HepG2 (cell line): ENCODE data around the gene SLC27A1. TPM values are rescaled to one million over a fixed set of nuclear protein-coding genes. Genes with fewer than 3 reads are reported as not detected.

Experiments used
- ATAC-seq: fragments of 200-7000 bp; cut with Tn5 transposase; 3 replicates; pipeline ENCODE4 v1.9.1; 2020; ENCODE audit warnings: mild to moderate bottlenecking, moderate library complexity
- BruUV-seq: library from RNA; stranded (reverse); fragments of 400-500 nt; replicated peaks from 2 replicates; lab custom pipeline; 2021; lab: Mats Ljungman, UMichigan
- CTCF ChIA-PET: fragments of 300-600 bp; formaldehyde crosslinking; extraction: SDS; loops from one replicate; lab custom pipeline; 2021; ENCODE audit warnings: low total read pairs, inconsistent platforms, low intra/inter-chr PET ratio; lab: Yijun Ruan, JAX
- POLR2A ChIA-PET: fragments of 350-600 bp; sonication (Branson Sonifier 250); formaldehyde crosslinking; loops from one replicate; lab custom pipeline; 2020; ENCODE audit warnings: antibody characterized with exemption, inconsistent platforms; lab: Yijun Ruan, JAX
- DNase-seq: peaks from one replicate; pipeline ENCODE4 v3.0.0-alpha.2; 2015; ENCODE audit warnings: low spot score
- FAIRE-seq: peaks from 3 replicates; lab custom pipeline; 2011; peaks lifted over from hg19 to GRCh38; lab: Jason Lieb, UNC
- H2AFZ ChIP-seq: one replicate; pipeline ENCODE4 v1.6.1; 2011; ENCODE audit warnings: low read length, inconsistent platforms
- H3K27ac ChIP-seq: fragments of 300-600 bp; 3 replicates; pipeline ENCODE4 v1.8.0; 2011; ENCODE audit warnings: mixed run types, mild to moderate bottlenecking, mixed read lengths, low read length, inconsistent platforms; ENCODE audit not compliant: insufficient read depth; ENCODE audit errors: extremely low read length
- H3K27me3 ChIP-seq, 2 experiments: fragments of 200-600 bp in 1 of 2; 2 replicates in 1 of 2; 3 replicates in 1 of 2; pipeline versions ENCODE4 v1.6.0 to v1.8.0; 2011; ENCODE audit warnings: low read length in 2 of 2, mild to moderate bottlenecking in 2 of 2, moderate library complexity in 2 of 2, inconsistent platforms in 1 of 2; ENCODE audit not compliant: insufficient read depth in 2 of 2, control insufficient read depth in 1 of 2
- H3K36me3 ChIP-seq, 2 experiments: fragments of 200-600 bp in 1 of 2; replicated peaks in 1 of 2; 2 replicates in 1 of 2; 3 replicates in 1 of 2; pipeline versions ENCODE4 v1.5.1 to v1.8.0; 2011; ENCODE audit warnings: low read length in 2 of 2, inconsistent platforms in 1 of 2; ENCODE audit not compliant: insufficient read depth in 2 of 2, control insufficient read depth in 1 of 2
- H3K4me1 ChIP-seq: 2 replicates; pipeline ENCODE4 v1.5.1; 2012; ENCODE audit warnings: low read length, inconsistent platforms; ENCODE audit not compliant: insufficient read depth
- H3K4me2 ChIP-seq: 2 replicates; pipeline ENCODE4 v1.6.0; 2011; ENCODE audit warnings: low read depth, low read length, inconsistent platforms
- H3K4me3 ChIP-seq, 3 experiments: fragments of 200-600 bp in 1 of 3; sonication (generic), shearing (Covaris generic) in 1 of 3; replicated peaks in 1 of 3; 2 replicates each; pipeline ENCODE4 v1.5.1; 2011 to 2016; ENCODE audit warnings: low read length in 3 of 3, inconsistent platforms in 2 of 3, low read depth in 2 of 3, mild to moderate bottlenecking in 2 of 3, control low read depth in 1 of 3, mixed read lengths in 1 of 3; ENCODE audit not compliant: insufficient read depth in 1 of 3
- H3K79me2 ChIP-seq: one replicate; pipeline ENCODE4 v1.6.1; 2011; ENCODE audit warnings: low read length, inconsistent platforms; ENCODE audit not compliant: insufficient read depth
- H3K9ac ChIP-seq: 2 replicates; pipeline ENCODE4 v1.6.0; 2011; ENCODE audit warnings: mild to moderate bottlenecking, low read depth, low read length, inconsistent platforms; ENCODE audit not compliant: insufficient read depth
- H3K9me3 ChIP-seq: 2 replicates; pipeline ENCODE4 v1.5.1; 2012; ENCODE audit warnings: mild to moderate bottlenecking, low read length
- H4K20me1 ChIP-seq: 2 replicates; pipeline ENCODE4 v1.6.0; 2011; ENCODE audit warnings: inconsistent platforms, mild to moderate bottlenecking, low read length, moderate library complexity; ENCODE audit not compliant: insufficient read depth
- AGO2 ChIP-seq: fragments of 200-400 bp; formaldehyde crosslinking; optimal IDR thresholded peaks from 2 replicates; pipeline ENCODE3; 2017; ENCODE audit warnings: mild to moderate bottlenecking, low read depth, low read length, moderate library complexity
- CREB1 ChIP-seq, 2 experiments: fragments of 450-650 bp in 1 of 2; IDR thresholded peaks; 2 replicates each; pipeline ENCODE4 v1.6.1; 2016 to 2017; ENCODE audit warnings: control low read depth in 1 of 2, mild to moderate bottlenecking in 1 of 2, missing compliant biosample characterization in 1 of 2, missing genetic modification characterization in 1 of 2
- CREM ChIP-seq, 2 experiments: sonication (generic) in 1 of 2; formaldehyde crosslinking in 1 of 2; IDR thresholded peaks; 2 replicates each; pipeline versions ENCODE4 v1.4.0 to v1.6.1; 2016 to 2020; ENCODE audit warnings: antibody characterized with exemption in 1 of 2, mild to moderate bottlenecking in 1 of 2, missing genetic modification reagents in 1 of 2
- EZH2 ChIP-seq: conservative IDR thresholded peaks from 2 replicates; pipeline ENCODE4 v1.6.1; 2012; ENCODE audit warnings: mild to moderate bottlenecking, low read depth, low read length, moderate library complexity
- FOSL2 ChIP-seq: sonication (generic); formaldehyde crosslinking; IDR thresholded peaks from 2 replicates; pipeline ENCODE4 v1.4.0; 2020; ENCODE audit warnings: missing genetic modification reagents
- FOXA3 ChIP-seq: IDR thresholded peaks from 2 replicates; pipeline ENCODE4 v1.6.1; 2016; ENCODE audit warnings: missing genetic modification reagents, missing compliant biosample characterization
- NR2F2 ChIP-seq: IDR thresholded peaks from 2 replicates; pipeline ENCODE4 v1.6.1; 2012; ENCODE audit warnings: low read depth, inconsistent platforms, borderline replicate concordance
- PLRG1 ChIP-seq: fragments of 450-650 bp; conservative IDR thresholded peaks from 2 replicates; pipeline ENCODE4 v1.6.1; 2016
- RARA ChIP-seq: IDR thresholded peaks from 2 replicates; pipeline ENCODE4 v1.6.1; 2016; ENCODE audit warnings: missing genetic modification reagents, missing compliant biosample characterization
- ZBTB21 ChIP-seq: sonication (generic); formaldehyde crosslinking; IDR thresholded peaks from 2 replicates; pipeline ENCODE4 v1.4.0; 2020; ENCODE audit warnings: missing genetic modification reagents
- WGBS: methylation state at CpG from one replicate; pipeline ENCODE4 v1.1.6; 2017; ENCODE audit warnings: low lambda C conversion rate; 5-methylcytosine and 5-hydroxymethylcytosine counted together
- in situ Hi-C: cut with HindIII; loops from 2 replicates; pipeline ENCODE4 v1.10.0; 2017; ENCODE audit warnings: low pct_unique_long_range_greater_than_20kb; ENCODE audit not compliant: extremely low pct_ligation_motif_present
- intact Hi-C: fragments of 100-400 bp; cut with micrococcal nuclease; formaldehyde crosslinking; loops from one replicate; pipeline ENCODE4 v1.10.0; 2022; ENCODE audit not compliant: unreplicated experiment
- polyA plus RNA-seq, 8 experiments: library from polyadenylated mRNA; depleted of rRNA in 3 of 8; stranded (reverse) in 7 of 8; unstranded in 1 of 8; fragments of >200 nt; fragmentation: Illumina TruSeq in 4 of 8; extraction: Trizol in 4 of 8; gene quantifications; 2 replicates each; pipeline versions ENCODE4 v1.2.1 to v1.2.3, GENCODE V29; 2011 to 2016; ENCODE audit warnings: low read depth in 4 of 8, missing spikeins in 1 of 8, mixed read lengths in 1 of 8; ENCODE audit not compliant: insufficient read depth in 1 of 8
- total RNA-seq, 5 experiments: library from RNA; depleted of rRNA; stranded (reverse); fragments of >200 nt; fragmentation: Illumina TruSeq; extraction: Trizol; gene quantifications; 2 replicates each; pipeline ENCODE4 v1.2.3, GENCODE V29; 2016; ENCODE audit warnings: low read depth in 1 of 5
- TF ChIP-seq, protein P1 (sequence below): sonication (generic); formaldehyde crosslinking; IDR thresholded peaks from 2 replicates; pipeline ENCODE4 v1.4.0; 2020; ENCODE audit warnings: missing genetic modification reagents

Gene SLC27A1
- total and polyA plus RNA-seq, 2 of the 13 experiments (the other 11 are each of a cell fraction or from before 2014, with no cell fraction given): 4.1 to 8.8 TPM

DNA sequence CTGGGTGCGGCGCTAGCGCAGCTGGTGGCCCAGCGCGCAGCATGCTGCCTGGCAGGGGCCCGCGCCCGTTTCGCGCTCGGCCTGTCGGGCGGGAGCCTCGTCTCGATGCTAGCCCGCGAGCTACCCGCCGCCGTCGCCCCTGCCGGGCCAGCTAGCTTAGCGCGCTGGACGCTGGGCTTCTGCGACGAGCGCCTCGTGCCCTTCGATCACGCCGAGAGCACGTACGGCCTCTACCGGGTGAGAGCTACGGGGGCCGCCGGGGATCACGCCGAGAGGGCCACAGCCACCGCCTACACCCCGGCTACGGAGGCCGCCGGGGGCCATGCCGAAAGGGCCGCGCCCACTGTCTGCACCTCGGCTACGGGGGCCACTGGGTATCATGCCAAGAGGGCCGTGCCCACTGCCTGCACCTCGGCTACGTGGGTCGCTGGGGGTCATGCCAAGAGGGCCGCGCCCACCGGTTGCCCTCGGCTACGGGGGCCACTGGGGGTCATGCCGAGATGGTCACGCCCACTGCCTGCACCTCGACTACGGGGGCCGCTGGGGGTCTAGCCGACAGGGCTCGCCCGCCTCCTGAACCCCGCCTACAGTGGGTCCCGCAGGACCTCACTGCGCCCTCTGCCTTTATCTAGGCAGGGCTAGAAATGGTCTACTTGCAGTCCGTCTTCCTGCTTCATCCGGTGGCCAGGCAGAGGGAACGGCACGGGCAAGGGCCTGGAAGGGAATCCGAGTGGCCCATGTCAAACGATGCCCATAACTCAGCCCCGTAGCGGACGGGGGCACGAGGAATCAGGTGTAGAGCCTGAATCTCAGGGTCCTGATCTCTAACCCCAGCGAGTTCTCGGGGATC is 41.6 kb downstream of the SLC27A1 start (continued):
- no peak for TF ChIP-seq ZBTB21 (CRISPR knock-in tag)
- no peak for TF ChIP-seq PLRG1
- no peak for TF ChIP-seq EZH2

DNA sequence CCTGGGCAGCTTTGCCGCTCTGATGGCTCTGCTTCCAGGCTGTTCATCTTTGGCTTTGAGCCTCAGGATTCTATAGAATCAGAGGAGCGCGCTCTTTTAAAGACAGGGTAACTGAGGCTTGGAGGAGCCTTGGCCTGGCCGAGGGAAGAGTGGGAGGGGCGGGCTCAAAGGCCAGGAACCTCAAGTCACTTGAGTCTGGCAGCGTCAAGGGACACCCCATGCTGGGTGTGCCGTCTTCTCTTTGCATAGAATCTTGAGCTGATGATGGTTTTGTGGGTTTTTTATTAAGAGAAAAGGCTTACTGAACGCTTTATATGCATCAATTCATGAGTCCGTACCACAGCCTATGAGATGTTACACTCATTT is 42.2 kb downstream of the SLC27A1 start:
- intact Hi-C loops: no loop called here
- in situ Hi-C loops: no loop called here
- no peaks in the 10 kb centered on the region; a peak in 1 of 5 replicates for H3K27me3 ChIP-seq
- H3K36me3 ChIP-seq: peaks cover 0 to under 1% of the 10 kb centered on the region in 2 experiments; a peak in 1 of 5 replicates
- peak overlapping the region; percentile 99 for H3K9ac ChIP-seq
- BruUV-seq: no TSS peak
- DNase-seq: no peak
- ChIA-PET CTCF (no interaction called here), POLR2A (interaction anchor here (3.5 kb wide), 1 partner anchor 93 kb away, joined by 17 read pairs; no protein-coding TSS in a partner anchor)
- no peaks in the 10 kb centered on the region for H4K20me1 ChIP-seq
- WGBS: 79% methylated on average over 8 of the region's 9 CpGs
- H2AFZ ChIP-seq: no peak overlapping the region
- H3K79me2 ChIP-seq: peaks cover 19% of the 10 kb centered on the region
- ATAC-seq: no peak
- H3K4me1 ChIP-seq: peaks cover 47% of the 10 kb centered on the region
- peak overlapping the region; percentile 98 for H3K27ac ChIP-seq
- peak overlapping the region; percentile 85 to 91 (median 88) for H3K4me3 ChIP-seq
- H3K9me3 ChIP-seq: 0 out of 2 replicates have a peak, but pooled peaks cover 2% of the 10 kb centered on the region
- TF ChIP-seq FOXA3 (CRISPR knock-in tag): no peak
- peak overlapping the region; percentile 92 for H3K4me2 ChIP-seq
- no peak for FAIRE-seq

DNA sequence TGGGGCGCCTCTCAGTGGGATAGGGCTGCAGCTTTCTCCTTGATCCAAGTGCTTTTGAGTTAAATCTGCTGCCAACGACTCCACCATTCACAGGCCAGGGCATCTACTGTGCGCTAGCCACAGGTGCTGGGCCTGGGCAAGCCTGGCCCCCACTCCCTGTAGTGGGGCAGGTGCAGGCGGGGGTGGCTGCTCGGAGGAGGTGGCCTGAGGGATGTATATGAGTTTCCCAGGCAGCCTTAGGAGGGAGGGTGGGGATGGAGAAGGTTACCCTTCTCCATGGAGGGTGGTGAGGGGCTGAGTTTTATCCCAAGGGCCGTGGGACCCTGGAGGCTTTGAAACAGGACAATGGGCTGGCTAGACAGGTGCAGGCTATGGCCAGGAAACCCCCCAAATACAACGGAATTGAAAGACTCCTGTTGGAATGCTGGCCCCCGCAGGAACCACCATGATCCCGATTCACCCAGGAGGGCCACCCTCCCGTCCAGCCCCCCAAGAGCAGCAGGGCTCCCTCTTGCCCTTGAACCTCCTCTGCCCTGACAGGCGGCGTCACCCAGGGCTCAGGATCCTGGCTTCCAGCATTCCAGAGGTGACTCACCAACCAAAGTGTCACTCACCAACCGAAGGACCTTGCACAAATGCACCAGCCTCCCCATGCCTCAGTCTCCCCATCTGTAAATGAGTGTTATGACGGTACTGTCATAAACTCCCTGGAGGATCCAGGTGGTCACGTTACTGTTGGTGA is 45.3 kb downstream of the SLC27A1 start:
- BruUV-seq: no TSS peak
- Histone ChIP-seq H4K20me1 (no peaks in the 10 kb centered on the region), H3K9ac (no peak overlapping the region), H3K4me1 (peaks cover 19% of the 10 kb centered on the region), H2AFZ (no peak overlapping the region), H3K27me3 (no peaks in the 10 kb centered on the region; a peak in 1 of 5 replicates), H3K4me2 (no peak overlapping the region), H3K79me2 (peaks cover 7% of the 10 kb centered on the region), H3K4me3 (no peak overlapping the region), H3K36me3 (peaks cover 0 to 2% of the 10 kb centered on the region in 2 experiments; a peak in 1 of 5 replicates), H3K9me3 (0 out of 2 replicates have a peak, but pooled peaks cover 5% of the 10 kb centered on the region), H3K27ac (no peak overlapping the region)
- 85% methylated on average over 10 of the region's 15 CpGs for WGBS
- in situ Hi-C loops: no loop called here
- POLR2A ChIA-PET: interaction anchor here (1.2 to 2.2 kb wide), 2 partner anchors 14 to 16 kb away, joined by 4 to 7 read pairs; no protein-coding TSS in a partner anchor
- DNase-seq (no peak), FAIRE-seq (no peak), ATAC-seq (no peak)
- CTCF ChIA-PET: no interaction called here
- intact Hi-C loops: no loop called here
- TF ChIP-seq FOSL2 (peak; percentile 67), CREM (IDR thresholded peaks at IDR 0.05) (no peak), CREM (CRISPR knock-in tag; IDR thresholded peaks at IDR 0.05) (no peak), RARA (peak; percentile 33; the same call in 1 of the 2 replicates), AGO2 (peak; percentile 49), CREB1 (IDR thresholded peaks at IDR 0.05) (0 out of 2 replicates have a peak, but pooled peaks have one; percentile 36), CREB1 (CRISPR knock-in tag; IDR thresholded peaks at IDR 0.05) (no peak), NR2F2 (no peak)
- TF ChIP-seq, protein P1, sequence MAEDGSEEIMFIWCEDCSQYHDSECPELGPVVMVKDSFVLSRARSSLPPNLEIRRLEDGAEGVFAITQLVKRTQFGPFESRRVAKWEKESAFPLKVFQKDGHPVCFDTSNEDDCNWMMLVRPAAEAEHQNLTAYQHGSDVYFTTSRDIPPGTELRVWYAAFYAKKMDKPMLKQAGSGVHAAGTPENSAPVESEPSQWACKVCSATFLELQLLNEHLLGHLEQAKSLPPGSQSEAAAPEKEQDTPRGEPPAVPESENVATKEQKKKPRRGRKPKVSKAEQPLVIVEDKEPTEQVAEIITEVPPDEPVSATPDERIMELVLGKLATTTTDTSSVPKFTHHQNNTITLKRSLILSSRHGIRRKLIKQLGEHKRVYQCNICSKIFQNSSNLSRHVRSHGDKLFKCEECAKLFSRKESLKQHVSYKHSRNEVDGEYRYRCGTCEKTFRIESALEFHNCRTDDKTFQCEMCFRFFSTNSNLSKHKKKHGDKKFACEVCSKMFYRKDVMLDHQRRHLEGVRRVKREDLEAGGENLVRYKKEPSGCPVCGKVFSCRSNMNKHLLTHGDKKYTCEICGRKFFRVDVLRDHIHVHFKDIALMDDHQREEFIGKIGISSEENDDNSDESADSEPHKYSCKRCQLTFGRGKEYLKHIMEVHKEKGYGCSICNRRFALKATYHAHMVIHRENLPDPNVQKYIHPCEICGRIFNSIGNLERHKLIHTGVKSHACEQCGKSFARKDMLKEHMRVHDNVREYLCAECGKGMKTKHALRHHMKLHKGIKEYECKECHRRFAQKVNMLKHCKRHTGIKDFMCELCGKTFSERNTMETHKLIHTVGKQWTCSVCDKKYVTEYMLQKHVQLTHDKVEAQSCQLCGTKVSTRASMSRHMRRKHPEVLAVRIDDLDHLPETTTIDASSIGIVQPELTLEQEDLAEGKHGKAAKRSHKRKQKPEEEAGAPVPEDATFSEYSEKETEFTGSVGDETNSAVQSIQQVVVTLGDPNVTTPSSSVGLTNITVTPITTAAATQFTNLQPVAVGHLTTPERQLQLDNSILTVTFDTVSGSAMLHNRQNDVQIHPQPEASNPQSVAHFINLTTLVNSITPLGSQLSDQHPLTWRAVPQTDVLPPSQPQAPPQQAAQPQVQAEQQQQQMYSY (CRISPR knock-in tag): no peak
